GM12878 (cell line): ENCODE data around the gene FAM89B.

Source experiments
- HDGF ChIP-seq: fragments of 450-650 bp; IDR thresholded peaks from 2 replicates; pipeline ENCODE4 v1.6.1; 2016; ENCODE audit warnings: antibody characterized with exemption
- MYC ChIP-seq: IDR thresholded peaks from 2 replicates; pipeline ENCODE4 v1.6.1; 2011; ENCODE audit warnings: mild to moderate bottlenecking, low read length, moderate library complexity, inconsistent platforms; ENCODE audit not compliant: insufficient read depth, insufficient replicate concordance, insufficient read length, severe bottlenecking
- POLR2A ChIP-seq: IDR thresholded peaks from 2 replicates; pipeline ENCODE4 v1.6.1; 2011; ENCODE audit warnings: low read depth, mild to moderate bottlenecking, low read length
- SRF ChIP-seq, 2 experiments: IDR thresholded peaks; 2 replicates each; pipeline ENCODE4 v1.6.1; 2011; ENCODE audit warnings: low read depth in 2 of 2, low read length in 2 of 2, mild to moderate bottlenecking in 1 of 2, moderate library complexity in 1 of 2
- YY1 ChIP-seq: IDR thresholded peaks from 2 replicates; pipeline ENCODE4 v1.6.1; 2011; ENCODE audit warnings: low read depth, mild to moderate bottlenecking, low read length
- ZNF384 ChIP-seq: IDR thresholded peaks from 2 replicates; pipeline ENCODE4 v1.6.1; 2012; ENCODE audit warnings: low read depth, mild to moderate bottlenecking, low read length, improper control_type of control experiment, borderline replicate concordance
- TF ChIP-seq, protein P1 (sequence below), 3 experiments: IDR thresholded peaks in 2 of 3; conservative IDR thresholded peaks in 1 of 3; 2 replicates each; pipeline ENCODE4 v1.5.1; 2011; ENCODE audit warnings: low read depth in 3 of 3, low read length in 3 of 3, mild to moderate bottlenecking in 3 of 3, control low read depth in 2 of 3, moderate library complexity in 2 of 3, inconsistent platforms in 1 of 3, mixed read lengths in 1 of 3; ENCODE audit not compliant: control insufficient read depth in 2 of 3, insufficient read depth in 1 of 3; ENCODE audit errors: extremely low read depth in 1 of 3

DNA sequence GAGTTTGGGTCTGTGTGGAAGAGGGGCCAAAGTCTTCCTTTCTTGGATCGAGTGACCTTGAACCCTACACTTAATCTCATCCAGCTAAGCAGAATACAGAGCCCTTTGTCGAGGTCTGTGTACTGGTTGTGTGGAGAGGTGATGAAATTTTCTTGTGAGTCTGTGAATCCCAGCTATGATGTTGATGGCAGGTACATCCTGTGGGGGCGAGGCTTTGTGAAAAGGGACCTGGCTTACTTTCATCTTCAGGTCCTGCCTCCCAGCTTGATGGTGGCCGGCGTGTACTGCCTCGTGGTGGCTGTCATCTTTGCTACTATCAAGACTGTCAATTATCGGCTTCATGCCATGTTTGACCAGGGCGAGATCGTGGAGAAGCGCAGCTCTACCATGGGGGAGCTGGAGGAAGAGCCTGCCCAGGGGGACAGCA is 44.2 kb downstream of the FAM89B start:
- TF ChIP-seq SRF (IDR thresholded peaks at IDR 0.05; ENCODE audit: low read depth in 2 of 2, low read length in 2 of 2), result no peak
- TF ChIP-seq ZNF384, result no peak
- no peak for TF ChIP-seq HDGF
- TF ChIP-seq, protein P1, sequence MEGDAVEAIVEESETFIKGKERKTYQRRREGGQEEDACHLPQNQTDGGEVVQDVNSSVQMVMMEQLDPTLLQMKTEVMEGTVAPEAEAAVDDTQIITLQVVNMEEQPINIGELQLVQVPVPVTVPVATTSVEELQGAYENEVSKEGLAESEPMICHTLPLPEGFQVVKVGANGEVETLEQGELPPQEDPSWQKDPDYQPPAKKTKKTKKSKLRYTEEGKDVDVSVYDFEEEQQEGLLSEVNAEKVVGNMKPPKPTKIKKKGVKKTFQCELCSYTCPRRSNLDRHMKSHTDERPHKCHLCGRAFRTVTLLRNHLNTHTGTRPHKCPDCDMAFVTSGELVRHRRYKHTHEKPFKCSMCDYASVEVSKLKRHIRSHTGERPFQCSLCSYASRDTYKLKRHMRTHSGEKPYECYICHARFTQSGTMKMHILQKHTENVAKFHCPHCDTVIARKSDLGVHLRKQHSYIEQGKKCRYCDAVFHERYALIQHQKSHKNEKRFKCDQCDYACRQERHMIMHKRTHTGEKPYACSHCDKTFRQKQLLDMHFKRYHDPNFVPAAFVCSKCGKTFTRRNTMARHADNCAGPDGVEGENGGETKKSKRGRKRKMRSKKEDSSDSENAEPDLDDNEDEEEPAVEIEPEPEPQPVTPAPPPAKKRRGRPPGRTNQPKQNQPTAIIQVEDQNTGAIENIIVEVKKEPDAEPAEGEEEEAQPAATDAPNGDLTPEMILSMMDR (IDR thresholded peaks at IDR 0.05 in 2 of 3, conservative IDR thresholded peaks at IDR 0.05 in 1 of 3; ENCODE audit: control insufficient read depth in 2 of 3, extremely low read depth in 1 of 3, insufficient read depth in 1 of 3, low read depth in 3 of 3, low read length in 3 of 3), result no peak
- no peak for TF ChIP-seq POLR2A
- no peak for TF ChIP-seq YY1
- no peak for TF ChIP-seq MYC
